Lower leg skin (tissue), 3 donors: Measurements from ENCODE around the gene LDLRAD3.

Source experiments
- CTCF ChIP-seq, 3 donors: fragments of 450-650 bp; IDR thresholded peaks; one replicate each; pipeline ENCODE4 v1.5.1; 2016; ENCODE audit warnings: antibody characterized with exemption in 3 of 3, mild to moderate bottlenecking in 3 of 3, moderate library complexity in 2 of 3
- POLR2A ChIP-seq, 2 donors: fragments of 450-650 bp; IDR thresholded peaks; one replicate each; pipeline ENCODE4 v1.6.1; 2016 to 2017; ENCODE audit warnings: antibody characterized with exemption in 2 of 2, mild to moderate bottlenecking in 1 of 2, moderate library complexity in 1 of 2

GRCh38 chr11:36238036-36238631, 294.3 kb downstream of the LDLRAD3 start:
- TF ChIP-seq CTCF (IDR thresholded peaks at IDR 0.05) = no peak
- no peak for TF ChIP-seq POLR2A (IDR thresholded peaks at IDR 0.05)
